Vagina (tissue), 2 donors: ENCODE data around the gene KAZN.

Experiments used
- POLR2A ChIP-seq, 2 donors: fragments of 450-650 bp; IDR thresholded peaks; one replicate each; pipeline ENCODE4 v1.6.1; 2017; ENCODE audit warnings: antibody characterized with exemption in 2 of 2, mild to moderate bottlenecking in 2 of 2, moderate library complexity in 2 of 2
- POLR2AphosphoS5 ChIP-seq, 2 donors: sonication (generic); formaldehyde crosslinking; IDR thresholded peaks; one replicate each; pipeline ENCODE4 v1.9.0; 2017; ENCODE audit warnings: antibody characterized with exemption in 2 of 2, mild to moderate bottlenecking in 2 of 2, low read depth in 1 of 2; ENCODE audit not compliant: insufficient read depth in 1 of 2
- TF ChIP-seq, protein P1 (sequence below), 3 experiments: fragments of 450-650 bp in 2 of 3; fragments of 200-600 bp in 1 of 3; sonication (generic) in 1 of 3; IDR thresholded peaks; one replicate each; pipeline ENCODE4 v1.5.1; 2017 to 2019; ENCODE audit warnings: antibody characterized with exemption in 3 of 3, mild to moderate bottlenecking in 2 of 3, moderate library complexity in 2 of 3

DNA sequence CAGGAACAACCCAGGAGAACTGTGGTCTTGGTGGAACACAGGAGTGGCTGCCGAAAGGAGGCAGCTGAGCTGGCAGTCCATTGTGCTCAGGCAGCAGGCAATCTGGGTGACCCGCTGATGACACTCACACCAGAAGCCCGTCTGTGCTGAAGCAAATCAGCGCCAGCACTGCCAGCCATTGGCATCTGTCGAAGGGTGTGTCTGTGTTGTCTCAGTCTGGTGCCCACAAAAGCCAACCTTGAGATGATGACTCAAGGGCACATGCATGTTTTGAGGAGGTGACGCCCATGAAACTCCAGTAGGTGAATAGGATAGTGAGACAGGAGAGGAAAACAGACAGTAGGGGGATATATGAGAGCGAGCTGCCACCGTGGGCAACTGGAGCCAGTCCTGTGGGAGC, 167.3 kb downstream of the KAZN start:
- no peak for TF ChIP-seq POLR2A (IDR thresholded peaks at IDR 0.05)
- peak; percentile 26 to 68 for TF ChIP-seq POLR2AphosphoS5 (IDR thresholded peaks at IDR 0.05; ENCODE audit: insufficient read depth in 1 of 2, low read depth in 1 of 2)
- TF ChIP-seq, protein P1, sequence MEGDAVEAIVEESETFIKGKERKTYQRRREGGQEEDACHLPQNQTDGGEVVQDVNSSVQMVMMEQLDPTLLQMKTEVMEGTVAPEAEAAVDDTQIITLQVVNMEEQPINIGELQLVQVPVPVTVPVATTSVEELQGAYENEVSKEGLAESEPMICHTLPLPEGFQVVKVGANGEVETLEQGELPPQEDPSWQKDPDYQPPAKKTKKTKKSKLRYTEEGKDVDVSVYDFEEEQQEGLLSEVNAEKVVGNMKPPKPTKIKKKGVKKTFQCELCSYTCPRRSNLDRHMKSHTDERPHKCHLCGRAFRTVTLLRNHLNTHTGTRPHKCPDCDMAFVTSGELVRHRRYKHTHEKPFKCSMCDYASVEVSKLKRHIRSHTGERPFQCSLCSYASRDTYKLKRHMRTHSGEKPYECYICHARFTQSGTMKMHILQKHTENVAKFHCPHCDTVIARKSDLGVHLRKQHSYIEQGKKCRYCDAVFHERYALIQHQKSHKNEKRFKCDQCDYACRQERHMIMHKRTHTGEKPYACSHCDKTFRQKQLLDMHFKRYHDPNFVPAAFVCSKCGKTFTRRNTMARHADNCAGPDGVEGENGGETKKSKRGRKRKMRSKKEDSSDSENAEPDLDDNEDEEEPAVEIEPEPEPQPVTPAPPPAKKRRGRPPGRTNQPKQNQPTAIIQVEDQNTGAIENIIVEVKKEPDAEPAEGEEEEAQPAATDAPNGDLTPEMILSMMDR (IDR thresholded peaks at IDR 0.05): no peak
